Glomerular visceral epithelial cell (primary cell): Measurements from ENCODE around the gene SEPTIN12.

Source experiments
- DNase-seq: peaks from one replicate; pipeline ENCODE4 v3.0.0-alpha.2; 2016; ENCODE audit errors: extremely low spot score

Gene SEPTIN12

DNA sequence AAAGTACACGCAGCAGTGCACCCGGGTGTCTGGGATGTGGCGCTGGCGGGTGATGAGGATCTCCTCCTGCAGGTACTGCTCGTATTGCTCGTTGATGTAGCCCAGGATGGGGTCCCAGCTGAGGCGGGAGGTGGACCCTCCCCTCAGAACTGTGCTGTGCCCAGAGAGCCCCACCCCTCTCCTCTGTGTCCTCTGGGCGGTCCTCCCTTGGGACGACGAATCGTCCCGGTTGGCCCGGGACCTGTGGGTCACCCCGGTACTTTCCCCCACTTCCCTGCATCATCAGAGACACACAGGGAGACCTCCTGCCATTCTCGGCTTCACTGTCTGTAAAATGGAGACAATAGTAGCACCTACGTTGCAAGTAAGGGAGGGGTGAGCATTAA lies 4.2 kb downstream of the SEPTIN12 start:
- DNase-seq: no peak

DNA sequence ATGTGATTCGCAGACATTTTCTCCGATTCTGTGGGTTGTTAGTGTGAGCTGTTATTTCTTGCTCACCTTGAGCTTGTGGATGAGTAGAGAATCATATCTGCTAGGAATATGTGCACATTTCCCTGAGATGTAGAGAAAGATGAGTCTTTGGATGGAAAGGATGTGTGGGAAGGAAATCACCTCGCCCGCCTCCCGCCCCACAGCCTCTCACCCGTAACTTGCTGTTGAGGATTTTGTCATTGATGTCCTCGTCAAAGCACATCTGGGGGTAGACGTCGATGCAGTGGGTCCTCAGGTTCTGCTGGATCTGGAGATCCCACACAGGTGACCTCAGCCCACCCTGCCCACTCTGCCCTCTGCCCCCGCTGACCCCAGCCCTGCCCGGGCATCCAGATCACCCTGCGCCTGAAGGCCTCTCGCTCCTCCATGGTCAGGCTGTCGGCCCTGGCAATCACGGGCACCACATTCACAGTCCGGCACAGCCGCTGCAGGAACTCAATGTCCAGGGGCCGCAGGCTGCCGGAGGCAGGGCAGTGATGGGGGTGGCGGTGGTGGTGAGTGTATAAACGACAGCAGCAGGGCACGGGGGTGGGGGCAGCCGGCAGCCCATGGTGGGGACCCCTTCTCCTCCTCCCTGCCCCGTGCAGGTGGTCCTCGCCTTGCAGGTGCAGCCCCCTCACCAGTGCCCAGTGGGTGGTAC lies 4.7 kb downstream of the SEPTIN12 start:
- no peak for DNase-seq

DNA sequence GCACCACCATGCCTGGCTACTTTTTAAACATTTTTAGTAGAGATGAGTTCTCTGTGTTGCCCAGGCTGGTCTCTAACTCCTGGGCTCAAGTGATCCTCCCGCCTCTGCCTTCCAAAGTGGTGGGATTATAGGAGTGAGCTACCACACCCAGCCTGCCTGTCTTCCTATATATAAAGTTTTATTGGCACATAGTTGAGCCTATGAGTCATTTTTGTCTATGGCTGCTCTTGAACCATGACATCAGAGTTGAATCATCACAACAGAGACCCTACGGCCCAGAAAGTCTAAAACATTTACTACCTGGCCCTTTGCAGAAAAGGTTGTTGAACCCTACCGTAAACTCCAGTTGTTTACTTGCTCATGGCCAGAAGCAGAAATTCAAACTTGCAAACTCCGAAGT lies 7.9 kb downstream of the SEPTIN12 start:
- no peak for DNase-seq

DNA sequence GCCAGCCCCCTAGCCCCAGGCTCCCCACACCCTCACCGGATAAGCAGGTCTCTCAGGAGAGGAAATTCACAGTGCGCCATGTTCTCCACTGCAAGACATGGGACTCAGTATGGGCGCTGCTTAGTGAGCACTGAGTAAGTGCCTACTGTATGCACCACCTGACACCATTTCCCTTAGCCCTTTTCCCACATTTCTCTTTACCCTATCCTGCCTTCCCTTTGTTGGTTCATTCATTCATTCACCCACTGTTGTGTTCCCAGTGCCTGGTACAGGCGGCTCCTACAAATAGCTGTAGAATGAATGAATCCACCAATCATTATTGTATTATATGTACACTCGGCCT lies 10.1 kb downstream of the SEPTIN12 start:
- DNase-seq: no peak

DNA sequence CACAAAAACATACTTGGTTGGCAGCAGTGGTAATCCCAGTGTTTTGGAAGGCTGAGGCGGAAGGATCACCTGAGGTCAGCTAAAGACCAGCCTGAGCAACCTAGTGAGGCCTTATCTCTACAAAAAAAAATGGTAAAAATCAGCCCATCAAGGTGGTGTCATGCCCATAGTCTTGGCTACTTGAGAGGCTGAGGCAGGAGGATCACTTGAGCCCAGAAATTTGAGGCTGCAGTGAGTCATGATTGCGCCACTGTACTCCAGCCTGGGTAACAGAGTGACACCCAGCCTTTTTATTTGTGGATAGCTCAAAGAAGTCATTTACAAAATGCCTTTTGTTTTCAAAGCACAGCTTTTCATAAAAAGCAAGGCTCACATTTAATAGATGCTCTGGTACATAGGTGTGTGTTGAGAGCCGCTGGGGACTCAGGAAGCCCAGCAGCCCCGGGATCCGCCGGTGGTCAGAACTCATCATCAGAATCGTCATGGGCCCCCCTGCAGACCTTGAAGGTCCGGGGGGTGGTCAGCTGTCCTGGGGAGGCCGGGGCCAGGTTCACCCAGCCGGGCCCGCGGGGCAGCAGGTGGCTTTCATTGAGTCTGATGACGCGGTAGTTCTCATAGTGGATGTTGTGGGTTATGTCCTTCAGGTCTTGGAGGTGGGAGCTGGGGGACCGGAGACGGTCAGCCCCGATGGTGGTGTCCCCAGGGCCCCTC lies 10.7 kb downstream of the SEPTIN12 start:
- no peak for DNase-seq

DNA sequence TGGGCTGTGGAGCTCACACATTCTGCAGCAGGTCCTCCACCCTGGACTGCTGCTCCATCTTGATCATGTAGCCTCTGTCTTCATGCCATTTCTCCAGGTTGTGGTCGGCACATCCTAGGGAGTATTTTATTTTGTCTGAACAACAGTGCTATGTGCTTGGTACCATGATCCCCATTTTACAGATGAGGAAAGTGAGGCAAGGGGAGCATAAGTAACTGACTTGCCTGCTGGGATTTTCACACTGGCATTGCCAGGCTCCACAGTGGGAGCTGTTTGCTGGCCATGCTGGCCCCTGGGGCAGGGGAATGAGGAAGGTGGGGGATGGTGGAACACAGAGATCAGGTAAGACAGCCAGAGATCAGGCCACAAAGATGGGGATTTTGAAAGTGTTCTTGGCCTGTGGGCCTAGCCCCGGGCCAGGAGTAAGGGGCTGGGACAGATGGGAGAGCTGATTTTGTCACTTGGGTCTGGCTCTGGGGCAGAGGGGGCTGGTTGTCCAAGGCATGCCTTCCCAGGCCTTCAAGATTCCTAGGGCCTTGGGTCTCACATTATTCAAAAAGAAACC lies 11.9 kb downstream of the SEPTIN12 start:
- no peak for DNase-seq

DNA sequence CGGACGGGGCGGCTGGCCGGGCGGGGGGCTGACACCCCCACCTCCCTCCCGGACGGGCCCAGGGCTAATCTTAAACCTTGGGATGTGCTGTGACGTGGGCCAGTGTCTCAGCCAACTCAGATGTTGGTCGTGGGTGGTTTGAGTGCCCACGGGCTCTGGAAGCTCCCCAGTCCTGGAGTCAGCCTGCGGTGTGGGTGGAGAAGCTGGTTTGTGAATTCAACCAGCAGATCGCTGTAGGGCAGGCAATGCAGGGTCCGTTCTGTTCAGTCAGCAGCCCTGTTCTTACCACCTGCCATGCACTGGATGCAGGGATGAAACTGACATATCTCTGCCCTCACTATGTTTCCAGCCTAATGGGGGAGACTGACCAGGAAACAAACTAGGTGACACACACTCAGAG lies 13.1 kb downstream of the SEPTIN12 start:
- DNase-seq: no peak

DNA sequence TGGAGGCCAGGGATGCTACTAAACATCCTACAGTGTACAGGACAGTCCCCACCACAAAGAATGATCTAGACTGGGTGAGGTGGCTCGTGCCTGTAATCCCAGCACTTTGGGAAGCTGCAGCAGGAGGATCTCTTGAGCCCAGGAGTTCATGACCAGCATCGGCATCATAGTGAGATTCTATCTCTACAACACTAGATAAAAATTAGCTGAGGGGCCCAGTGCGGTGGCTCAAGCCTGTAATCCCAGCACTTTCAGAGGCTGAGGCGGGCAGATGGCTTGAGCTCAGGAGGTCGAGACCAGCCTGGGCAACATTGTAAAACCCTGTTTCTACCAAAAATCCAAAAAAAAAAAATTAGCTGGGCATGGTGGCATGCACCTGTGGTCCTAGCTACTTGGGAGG lies 15.8 kb downstream of the SEPTIN12 start:
- DNase-seq: no peak

DNA sequence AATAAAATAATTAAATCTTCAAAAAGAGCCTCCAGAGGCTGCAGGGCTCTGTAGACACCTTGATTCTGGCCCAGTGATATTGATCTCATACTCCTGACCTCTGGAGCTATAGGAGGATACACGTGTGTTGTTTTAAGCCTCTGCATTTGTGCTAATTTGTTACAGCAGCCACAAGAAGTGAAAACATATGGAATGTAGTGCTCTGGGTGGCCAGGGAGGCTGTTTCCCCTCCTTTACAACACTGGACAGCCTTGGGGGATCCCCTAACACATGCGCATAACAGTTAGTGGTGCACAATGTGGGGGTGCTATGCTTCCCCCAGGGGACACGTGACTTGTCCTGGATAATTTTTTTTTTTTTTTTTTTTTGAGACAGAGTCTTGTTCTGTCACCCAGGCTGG lies 16.5 kb downstream of the SEPTIN12 start:
- no peak for DNase-seq

DNA sequence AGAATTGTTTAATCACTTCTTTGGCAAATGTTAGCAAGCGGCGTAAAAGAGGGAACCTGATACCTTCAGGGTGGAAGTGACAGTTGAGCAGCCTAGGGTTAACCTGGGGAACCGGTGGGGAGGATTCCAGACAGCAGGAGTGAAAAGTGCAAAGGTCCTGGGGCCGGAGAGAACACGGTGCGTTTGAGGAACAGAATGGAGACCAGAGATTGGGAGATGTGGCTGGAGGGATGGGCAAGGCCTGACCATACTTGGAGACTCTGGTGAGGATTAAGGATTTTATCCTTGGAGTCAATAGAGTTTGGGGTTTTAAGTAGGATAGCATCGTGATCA lies 18.9 kb downstream of the SEPTIN12 start:
- no peak for DNase-seq

DNA sequence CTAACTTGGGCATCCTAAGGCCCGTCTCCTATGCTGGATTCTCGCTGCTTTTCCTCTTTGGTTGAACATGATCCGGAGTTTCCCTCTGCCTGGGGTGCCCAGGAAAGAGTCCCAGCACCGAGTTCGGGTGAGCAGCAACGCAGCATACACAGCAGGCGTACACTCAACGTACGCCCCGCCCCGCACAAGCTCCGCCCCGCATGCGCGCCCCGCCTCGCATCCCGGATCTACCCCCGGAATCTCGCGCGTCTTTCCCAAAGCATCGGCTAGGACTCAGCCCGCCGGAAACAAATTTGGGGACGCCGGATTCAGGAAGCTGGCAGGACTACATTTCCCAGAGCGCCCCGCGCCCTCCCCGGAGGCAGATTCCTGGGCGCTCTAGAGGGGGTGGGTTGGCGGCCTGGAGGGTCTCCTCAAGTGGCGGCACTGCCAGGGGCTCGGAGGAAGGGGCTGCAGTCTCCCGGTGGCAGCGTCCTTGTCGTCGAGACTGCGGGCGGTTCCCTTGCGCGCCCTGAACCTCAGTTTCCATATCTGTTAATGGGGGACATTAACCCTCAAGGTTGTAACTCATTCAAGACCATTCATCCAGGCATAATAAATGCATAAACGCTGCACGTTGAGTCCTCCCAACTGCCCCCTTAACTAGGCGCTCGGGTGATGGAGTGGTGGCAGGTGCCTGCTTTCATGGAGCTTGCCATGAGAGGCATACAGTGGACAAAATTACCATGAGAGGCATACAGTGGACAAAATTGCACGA lies 19.4 kb downstream of the SEPTIN12 start:
- DNase-seq: peak; percentile 91

DNA sequence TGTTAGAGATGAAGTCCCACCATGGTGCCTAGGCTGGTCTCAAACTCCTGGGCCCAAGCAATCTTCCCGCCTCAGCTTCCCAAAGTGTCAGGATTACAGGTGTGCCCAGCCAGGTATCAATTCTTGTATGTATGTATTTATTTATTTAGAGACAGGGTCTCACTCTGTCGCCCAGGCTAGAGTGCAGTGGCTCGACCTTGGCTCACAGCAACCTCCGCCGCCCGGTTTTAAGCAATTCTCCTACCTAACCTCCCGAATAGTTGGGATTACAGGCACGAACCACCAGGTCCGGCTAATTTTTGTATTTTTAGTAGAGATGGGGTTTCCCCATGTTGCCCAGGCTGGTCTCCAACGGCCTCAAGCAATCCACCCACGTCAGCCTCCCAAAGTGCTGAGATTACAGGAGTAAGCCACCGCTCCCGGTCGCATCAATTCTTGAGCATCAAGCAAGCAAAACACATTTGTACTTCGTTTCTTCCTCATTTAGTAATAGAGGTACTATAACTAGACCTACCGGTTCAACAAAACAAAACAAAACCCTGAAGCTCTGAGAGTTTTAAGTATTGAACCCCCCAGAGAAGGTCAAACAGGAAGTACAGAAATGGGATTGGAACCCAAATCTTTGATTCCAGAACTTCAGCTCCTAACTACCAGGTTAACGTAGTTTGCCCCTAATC lies 20.1 kb downstream of the SEPTIN12 start:
- DNase-seq: no peak

DNA sequence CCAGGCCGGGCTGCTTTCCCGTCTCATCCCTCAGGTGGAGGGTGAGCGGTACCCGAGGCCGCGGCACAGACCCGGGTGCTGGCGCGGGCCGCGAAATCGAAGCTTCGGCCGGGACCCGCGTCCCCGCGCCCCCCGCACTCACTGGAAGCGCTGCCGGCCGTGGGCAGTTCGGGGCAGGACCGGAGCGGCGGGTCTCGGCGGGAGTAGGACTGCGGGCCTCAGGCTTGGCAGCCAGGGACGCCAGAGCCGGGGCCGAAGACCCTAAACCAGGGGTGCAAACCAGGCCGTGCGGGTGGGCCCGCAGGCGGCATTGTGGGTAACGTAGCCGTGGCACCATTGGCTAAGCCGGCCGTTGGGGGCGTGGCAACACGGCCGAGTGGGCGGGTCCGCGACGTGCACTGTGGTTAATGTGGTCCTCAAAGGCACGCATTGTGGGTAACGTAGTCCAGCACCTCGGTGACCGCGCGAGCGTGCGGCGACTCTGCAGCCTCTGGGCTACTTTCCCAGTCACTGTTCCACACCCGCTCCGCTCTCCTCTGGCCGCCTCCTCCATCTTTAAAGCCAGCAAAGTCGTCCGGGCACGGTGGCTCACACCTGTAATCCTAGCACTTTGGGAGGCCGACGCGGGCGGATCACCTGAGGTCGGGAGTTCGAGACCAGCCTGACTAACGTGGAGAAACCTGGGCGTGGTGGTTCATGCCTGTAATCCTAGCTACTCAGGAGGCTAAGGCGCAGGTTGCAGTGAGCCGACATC lies 21.1 kb downstream of the SEPTIN12 start, which contains the start of gene ZNF500:
ZNF500 (minus strand) TSS at position 288 of the 754 bp plus-strand sequence. CDS start 1,184 bp downstream, outside the sequence.
- peak; percentile 91 for DNase-seq

DNA sequence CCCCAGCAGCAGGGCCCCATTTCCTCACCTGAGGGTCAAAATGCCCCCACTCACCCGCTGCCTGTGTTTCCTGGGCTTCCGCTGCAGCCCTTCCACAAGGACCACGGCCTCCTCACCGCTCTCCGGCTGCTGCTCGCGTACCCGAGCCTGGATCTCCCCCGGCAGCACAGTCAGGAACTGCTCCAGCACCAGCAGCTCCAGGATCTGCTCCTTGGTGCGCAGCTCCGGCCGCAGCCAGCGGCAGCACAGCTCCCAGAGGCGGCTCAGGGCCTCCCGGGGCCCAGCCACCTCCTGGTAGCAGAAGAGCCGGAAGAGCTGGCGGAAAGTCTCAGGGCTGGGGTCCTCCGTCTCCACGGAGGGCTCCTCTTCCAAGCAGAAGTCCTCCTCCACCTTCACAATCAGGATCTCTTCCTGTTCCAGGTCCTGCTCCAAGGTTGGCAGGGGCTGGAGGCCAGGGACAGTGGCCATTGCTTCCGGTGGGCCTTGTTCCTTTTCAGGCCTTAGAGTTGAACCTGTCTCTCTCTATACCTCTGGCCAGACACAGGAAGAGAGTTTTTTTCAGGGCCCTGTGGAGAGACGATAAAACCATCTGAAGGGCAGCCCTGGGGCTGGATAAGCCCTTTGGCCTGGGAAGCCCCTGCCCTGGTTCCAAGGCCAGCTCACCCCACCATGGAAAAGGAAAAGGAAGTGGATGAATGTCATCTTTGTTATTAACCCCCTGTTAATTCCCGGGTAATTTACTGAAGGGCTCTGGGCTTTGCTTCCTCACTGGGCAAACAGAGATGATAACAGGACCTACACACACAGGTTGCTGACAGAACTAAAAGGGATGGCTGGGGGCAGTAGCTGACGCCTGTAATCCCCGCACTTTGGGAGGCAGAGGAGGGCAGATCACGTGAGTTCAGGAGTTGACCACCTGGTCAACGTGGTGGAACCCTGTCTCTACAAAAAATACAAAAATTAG lies 22.4 kb downstream of the SEPTIN12 start:
- DNase-seq: no peak

DNA sequence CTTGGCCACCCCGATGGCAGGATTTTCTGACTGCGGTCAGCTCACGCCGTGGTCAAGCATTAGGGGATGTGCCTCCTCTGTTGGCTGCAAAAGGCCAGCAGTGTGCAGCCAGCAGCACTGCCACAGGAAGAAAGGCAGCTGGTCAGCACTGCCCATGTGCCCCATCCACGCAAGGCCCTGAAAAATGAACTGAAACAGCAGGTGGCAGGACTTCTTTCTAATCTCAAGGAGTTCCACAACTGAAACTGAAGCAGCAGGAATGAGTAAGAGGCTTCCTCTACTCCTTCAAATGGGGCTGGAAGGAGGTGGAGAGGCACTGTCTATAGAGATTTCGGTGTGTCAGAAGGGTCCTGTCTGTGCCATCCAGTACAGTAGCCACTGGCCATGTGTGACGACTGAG lies 24.4 kb downstream of the SEPTIN12 start:
- no peak for DNase-seq

DNA sequence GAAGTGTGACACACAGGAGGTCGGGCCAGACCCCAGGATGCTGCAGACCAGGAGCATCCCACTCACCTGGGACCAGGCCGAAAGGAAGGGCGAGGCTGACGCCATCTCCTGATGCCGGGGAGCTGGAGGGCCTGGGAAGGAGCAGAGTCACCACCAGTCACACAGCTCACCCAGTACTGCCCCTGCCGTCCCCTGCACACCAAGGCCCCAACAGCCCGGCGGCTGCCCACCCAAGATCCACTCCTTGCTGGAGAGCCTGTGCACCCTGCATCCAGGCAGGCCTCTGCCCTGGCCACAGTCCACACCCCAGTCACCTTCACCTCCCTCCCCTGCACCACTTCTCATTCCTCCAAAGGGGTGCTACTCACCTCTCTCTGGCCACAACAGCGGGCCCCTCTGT lies 25.9 kb downstream of the SEPTIN12 start:
- no peak for DNase-seq

DNA sequence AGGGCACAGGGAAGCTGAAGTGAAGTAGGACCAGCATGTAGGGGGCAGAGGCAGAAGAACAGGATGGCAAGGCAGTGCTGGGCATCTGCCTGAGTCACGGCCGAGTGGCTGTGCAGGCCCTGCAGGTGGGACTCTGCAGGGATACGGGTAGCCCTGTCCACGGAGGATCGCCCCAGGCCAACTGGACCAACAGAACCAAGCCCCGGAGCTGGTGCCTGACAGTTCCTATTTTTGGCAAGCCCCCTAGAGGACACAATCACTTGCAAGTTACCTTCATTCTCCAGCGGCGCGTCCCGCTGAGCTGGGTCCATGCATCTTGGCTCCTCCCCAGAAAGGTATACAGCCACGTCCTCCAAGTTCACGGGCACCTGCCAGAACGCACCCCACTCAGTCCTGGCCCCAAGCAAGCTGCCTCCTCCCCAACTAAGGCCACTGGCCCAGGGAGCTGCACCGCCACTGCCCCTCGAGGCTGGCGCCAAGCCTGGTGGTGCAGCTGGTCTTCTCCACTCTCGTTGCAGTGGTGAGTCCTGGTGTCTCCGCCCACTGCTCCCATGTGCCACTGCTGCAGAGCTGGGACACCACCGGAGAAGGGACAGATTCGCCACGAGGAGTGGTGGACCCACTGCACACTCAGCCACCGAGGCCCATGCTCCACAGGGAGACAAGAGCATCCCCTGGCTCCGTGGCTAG lies 27.8 kb downstream of the SEPTIN12 start:
- no peak for DNase-seq

DNA sequence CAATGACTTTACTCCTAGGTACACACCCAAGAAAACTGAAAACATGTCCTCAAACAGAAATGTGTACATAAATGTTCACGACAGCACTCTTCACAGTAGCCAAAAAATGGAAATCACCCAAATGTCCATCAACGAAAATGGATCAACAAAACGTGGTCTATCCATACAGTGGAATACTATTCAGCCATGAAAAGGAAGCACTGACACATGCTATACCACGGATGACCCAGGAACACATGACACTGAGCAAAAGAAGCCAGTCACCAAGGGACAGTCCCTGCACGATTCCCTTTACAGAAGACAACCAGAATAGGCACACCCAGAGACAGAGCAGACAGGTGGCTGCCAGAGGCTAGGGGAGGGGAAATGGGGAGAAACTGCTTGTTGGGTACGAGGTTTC lies 32.5 kb downstream of the SEPTIN12 start:
- no peak for DNase-seq

DNA sequence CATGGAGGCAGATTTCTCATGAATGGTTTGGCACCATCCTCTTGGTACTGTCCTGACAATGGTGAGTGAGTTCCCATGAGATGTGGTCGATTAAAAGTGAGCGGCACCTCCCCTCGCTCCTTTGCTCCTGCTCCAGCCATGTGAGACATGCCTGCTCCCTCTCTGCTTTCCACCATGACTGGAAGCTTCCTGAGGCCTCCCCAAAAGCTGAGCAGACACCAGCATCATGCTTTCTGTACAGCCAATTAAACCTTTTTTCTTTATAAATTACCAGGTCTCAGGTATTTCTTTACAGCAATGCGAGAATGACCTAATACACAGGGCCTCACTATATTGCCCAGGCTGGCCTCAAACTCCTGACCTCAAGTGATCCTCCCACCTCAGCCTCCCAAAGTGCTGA lies 33.3 kb downstream of the SEPTIN12 start:
- no peak for DNase-seq

DNA sequence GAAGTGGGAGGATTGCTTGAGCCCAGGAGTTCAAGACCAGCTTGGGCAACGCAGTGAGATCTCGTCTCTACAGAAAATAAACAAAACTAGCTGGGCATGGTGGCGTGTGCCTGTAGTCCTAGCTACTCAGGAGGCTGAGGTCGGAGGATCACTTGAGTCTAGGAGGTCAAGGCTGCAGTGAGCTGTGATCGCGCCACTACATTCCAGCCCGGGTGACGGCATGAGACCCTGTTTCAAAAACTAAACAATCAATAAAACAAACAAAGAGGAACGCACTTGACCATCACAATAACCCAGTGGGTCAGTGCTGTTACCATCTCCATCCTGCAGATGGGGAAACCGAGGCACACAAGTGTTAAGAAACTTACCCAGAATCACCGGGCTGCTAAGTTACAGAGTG lies 34.9 kb downstream of the SEPTIN12 start:
- no peak for DNase-seq
